DOHH2 (cell line): ENCODE data around the gene ZRANB3.

Source experiments
- H3F3A ChIP-seq: fragments of 200-600 bp; sonication (generic), shearing (Covaris generic); 2 replicates; pipeline ENCODE4 v1.6.0; 2016; ENCODE audit warnings: antibody characterized with exemption, mild to moderate bottlenecking; ENCODE audit not compliant: control insufficient read depth, insufficient read depth
- H3K27ac ChIP-seq: fragments of 200-600 bp; sonication (generic); 2 replicates; pipeline ENCODE4 v1.5.1; 2014; ENCODE audit warnings: low read depth, mild to moderate bottlenecking, low read length, moderate library complexity
- H3K27me3 ChIP-seq: fragments of 200-600 bp; sonication (generic); 2 replicates; pipeline ENCODE4 v1.6.1; 2014; ENCODE audit warnings: mild to moderate bottlenecking, low read length, mixed read lengths; ENCODE audit not compliant: control insufficient read depth
- H3K36me3 ChIP-seq: fragments of 200-600 bp; sonication (generic); 2 replicates; pipeline ENCODE4 v1.6.1; 2014; ENCODE audit warnings: mild to moderate bottlenecking, low read length, moderate library complexity, mixed read lengths; ENCODE audit not compliant: control insufficient read depth
- H3K4me1 ChIP-seq: fragments of 200-600 bp; sonication (generic); 2 replicates; pipeline ENCODE4 v1.6.1; 2014; ENCODE audit warnings: mild to moderate bottlenecking, low read length, mixed read lengths; ENCODE audit not compliant: control insufficient read depth
- H3K4me2 ChIP-seq: fragments of 200-600 bp; sonication (generic); 2 replicates; pipeline ENCODE4 v1.6.0; 2014; ENCODE audit warnings: mild to moderate bottlenecking, low read length, moderate library complexity
- H3K4me3 ChIP-seq: fragments of 200-600 bp; sonication (generic); 2 replicates; pipeline ENCODE4 v1.5.1; 2014; ENCODE audit warnings: mild to moderate bottlenecking, low read length, mixed read lengths
- H3K79me2 ChIP-seq: fragments of 200-600 bp; sonication (generic); 2 replicates; pipeline ENCODE4 v1.6.1; 2014; ENCODE audit warnings: mild to moderate bottlenecking, low read length, mixed read lengths; ENCODE audit not compliant: control insufficient read depth
- H3K9me2 ChIP-seq: fragments of 200-600 bp; sonication (generic); replicated peaks from 2 replicates; pipeline ENCODE4 v1.6.1; 2014; ENCODE audit warnings: mild to moderate bottlenecking, low read length, mixed read lengths; ENCODE audit not compliant: control insufficient read depth
- H3K9me3 ChIP-seq: fragments of 200-600 bp; sonication (generic); 2 replicates; pipeline ENCODE4 v1.6.1; 2014; ENCODE audit warnings: antibody characterized with exemption, low read length, mixed read lengths; ENCODE audit not compliant: control insufficient read depth, insufficient read depth
- H4K20me1 ChIP-seq: fragments of 200-600 bp; sonication (generic); 2 replicates; pipeline ENCODE4 v1.6.0; 2014; ENCODE audit warnings: low read depth, mild to moderate bottlenecking, antibody characterized with exemption, low read length, moderate library complexity; ENCODE audit not compliant: control insufficient read depth, insufficient read depth
- EZH2phosphoT487 ChIP-seq: fragments of 200-600 bp; sonication (generic); IDR thresholded peaks from 2 replicates; pipeline ENCODE4 v1.6.1; 2017; ENCODE audit warnings: borderline replicate concordance, mild to moderate bottlenecking, antibody characterized with exemption, low read length, moderate library complexity, mixed read lengths
- TF ChIP-seq, protein P1 (sequence below): fragments of 200-600 bp; sonication (generic); IDR thresholded peaks from one replicate; pipeline ENCODE4 v1.5.1; 2014; ENCODE audit warnings: antibody characterized with exemption, mild to moderate bottlenecking, low read depth, low read length; ENCODE audit not compliant: poor library complexity, severe bottlenecking

The ZRANB3 gene

DNA sequence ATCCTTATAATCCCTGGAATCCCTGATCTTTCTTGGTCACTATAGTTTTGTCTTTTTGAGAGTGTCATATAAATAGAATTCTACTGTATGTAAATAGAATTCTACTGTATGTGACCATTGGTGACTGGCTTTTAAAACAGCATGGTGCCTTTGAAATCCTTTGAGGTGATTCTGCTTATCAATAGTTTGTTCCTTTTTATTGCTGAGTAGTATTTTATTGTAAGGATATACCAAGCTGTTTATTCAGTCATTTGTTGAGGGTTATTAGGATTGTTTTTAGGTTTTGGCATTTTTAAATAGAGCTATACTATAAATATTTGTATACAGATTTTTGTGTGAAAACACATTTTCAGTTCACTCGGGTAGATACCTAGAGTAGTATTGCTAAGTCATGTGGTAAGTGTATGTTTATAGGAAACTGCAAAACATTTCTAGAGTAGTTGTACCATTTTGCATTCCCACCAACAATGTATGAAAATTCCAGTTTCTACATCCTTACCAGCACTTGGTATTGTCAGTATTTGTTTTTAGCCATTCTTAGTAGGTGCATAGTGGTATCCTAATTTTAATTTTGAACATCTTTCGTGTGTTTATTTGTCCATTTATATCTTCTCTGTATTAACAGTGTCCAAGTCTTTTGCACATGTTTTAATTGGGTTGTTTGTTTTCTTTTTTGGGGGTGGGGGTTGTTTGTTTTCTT, 433.3 kb downstream of the ZRANB3 start:
- no peaks in the 10 kb centered on the region for H3K4me1 ChIP-seq
- no peak overlapping the region for H3K4me2 ChIP-seq
- H3K79me2 ChIP-seq = no peaks in the 10 kb centered on the region

GRCh38 chr2:135096665-135097446, 434.2 kb downstream of the ZRANB3 start:
- Histone ChIP-seq H3K36me3 (peaks cover 44% of the 10 kb centered on the region), H3K27ac (no peak overlapping the region), H3K4me3 (no peak overlapping the region), H4K20me1 (no peaks in the 10 kb centered on the region), H3F3A (no peaks in the 10 kb centered on the region; the same call in 1 of the 2 replicates), H3K9me2 (no peaks in the 10 kb centered on the region), H3K27me3 (no peaks in the 10 kb centered on the region), H3K4me2 (no peak overlapping the region), H3K4me1 (no peaks in the 10 kb centered on the region), H3K79me2 (no peaks in the 10 kb centered on the region), H3K9me3 (no peaks in the 10 kb centered on the region)
- TF ChIP-seq, protein P1, sequence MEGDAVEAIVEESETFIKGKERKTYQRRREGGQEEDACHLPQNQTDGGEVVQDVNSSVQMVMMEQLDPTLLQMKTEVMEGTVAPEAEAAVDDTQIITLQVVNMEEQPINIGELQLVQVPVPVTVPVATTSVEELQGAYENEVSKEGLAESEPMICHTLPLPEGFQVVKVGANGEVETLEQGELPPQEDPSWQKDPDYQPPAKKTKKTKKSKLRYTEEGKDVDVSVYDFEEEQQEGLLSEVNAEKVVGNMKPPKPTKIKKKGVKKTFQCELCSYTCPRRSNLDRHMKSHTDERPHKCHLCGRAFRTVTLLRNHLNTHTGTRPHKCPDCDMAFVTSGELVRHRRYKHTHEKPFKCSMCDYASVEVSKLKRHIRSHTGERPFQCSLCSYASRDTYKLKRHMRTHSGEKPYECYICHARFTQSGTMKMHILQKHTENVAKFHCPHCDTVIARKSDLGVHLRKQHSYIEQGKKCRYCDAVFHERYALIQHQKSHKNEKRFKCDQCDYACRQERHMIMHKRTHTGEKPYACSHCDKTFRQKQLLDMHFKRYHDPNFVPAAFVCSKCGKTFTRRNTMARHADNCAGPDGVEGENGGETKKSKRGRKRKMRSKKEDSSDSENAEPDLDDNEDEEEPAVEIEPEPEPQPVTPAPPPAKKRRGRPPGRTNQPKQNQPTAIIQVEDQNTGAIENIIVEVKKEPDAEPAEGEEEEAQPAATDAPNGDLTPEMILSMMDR = no peak
- TF ChIP-seq EZH2phosphoT487 = no peak

More for the DNA sequence above, 433.3 kb downstream of the ZRANB3 start:
- H3K27ac ChIP-seq = no peak overlapping the region
- peaks cover 44% of the 10 kb centered on the region for H3K36me3 ChIP-seq
- no peaks in the 10 kb centered on the region for H3K27me3 ChIP-seq
- no peaks in the 10 kb centered on the region for H3K9me2 ChIP-seq
- no peaks in the 10 kb centered on the region for H4K20me1 ChIP-seq
- TF ChIP-seq EZH2phosphoT487 = no peak
- TF ChIP-seq, protein P1 = no peak
- no peaks in the 10 kb centered on the region; the same call in 1 of the 2 replicates for H3F3A ChIP-seq
- no peak overlapping the region for H3K4me3 ChIP-seq
- H3K9me3 ChIP-seq = no peaks in the 10 kb centered on the region

- Histone ChIP-seq H3K4me2 (no peak overlapping the region), H3K36me3 (peaks cover 41% of the 10 kb centered on the region), H3K27me3 (no peaks in the 10 kb centered on the region), H3K79me2 (no peaks in the 10 kb centered on the region), H3F3A (peaks cover 5% of the 10 kb centered on the region), H3K9me2 (no peaks in the 10 kb centered on the region), H3K9me3 (no peaks in the 10 kb centered on the region), H3K27ac (no peak overlapping the region), H4K20me1 (no peaks in the 10 kb centered on the region), H3K4me3 (no peak overlapping the region), H3K4me1 (no peaks in the 10 kb centered on the region)
- TF ChIP-seq, protein P1 = no peak
- no peak for TF ChIP-seq EZH2phosphoT487
These were observed 435.4 kb downstream of the ZRANB3 start for GRCh38 chr2:135095591-135095990.
